ENCODE measurements around the gene ZNF710. TPM values are rescaled to one million over a fixed set of nuclear protein-coding genes. Genes with fewer than 3 reads are reported as not detected.

The ZNF710 gene
- total and polyA plus RNA-seq, 2 experiments from 2014 or later, result 15.9 to 18.2 TPM

- peaks cover 8% of the 10 kb centered on the region for H3K4me1 Mint-ChIP-seq
- Histone ChIP-seq H3K79me2 (replicated peaks; ENCODE audit: insufficient read depth) (no peaks in the 10 kb centered on the region; the same call in 1 of the 2 replicates), H2AFZ (no peak overlapping the region), H3K36me3 (ENCODE audit: insufficient read depth) (no peaks in the 10 kb centered on the region), H3K9me2 (ENCODE audit: insufficient read depth) (no peaks in the 10 kb centered on the region; the same call in 1 of the 2 replicates), H3K4me2 (no peak overlapping the region), H3K27me3 (ENCODE audit: insufficient read depth) (no peaks in the 10 kb centered on the region), H3F3A (replicated peaks; ENCODE audit: low read depth) (no peaks in the 10 kb centered on the region; the same call in 1 of the 2 replicates), H3K4me1 (ENCODE audit: insufficient read depth) (no peaks in the 10 kb centered on the region), H3K4me3 (no peak overlapping the region), H4K20me1 (replicated peaks; ENCODE audit: insufficient read depth) (peaks cover 3% of the 10 kb centered on the region; the same call in 1 of the 2 replicates), H3K27ac (ENCODE audit: low read depth) (no peak overlapping the region)
- TF ChIP-seq CTCF (conservative IDR thresholded peaks at IDR 0.05; ENCODE audit: low read depth in 2 of 2) (no peak), NANOG (IDR thresholded peaks at IDR 0.05; ENCODE audit: borderline replicate concordance) (no peak), JUNB (IDR thresholded peaks at IDR 0.05; ENCODE audit: unreplicated experiment) (no peak), ETS1 (IDR thresholded peaks at IDR 0.05) (no peak), REST (IDR thresholded peaks at IDR 0.05; ENCODE audit: unreplicated experiment) (no peak), STAT1 (IDR thresholded peaks at IDR 0.05; ENCODE audit: unreplicated experiment) (no peak), ZNF114 (CRISPR knock-in tag; IDR thresholded peaks at IDR 0.05) (no peak), POLR2AphosphoS5 (IDR thresholded peaks at IDR 0.05; ENCODE audit: low read depth) (no peak), ZNF462 (CRISPR knock-in tag; IDR thresholded peaks at IDR 0.05) (no peak), ZNF331 (CRISPR knock-in tag; IDR thresholded peaks at IDR 0.05; ENCODE audit: low read depth) (no peak), EZH2phosphoT487 (IDR thresholded peaks at IDR 0.05; ENCODE audit: unreplicated experiment) (no peak), EZH2 (IDR thresholded peaks at IDR 0.05; ENCODE audit: low read depth, unreplicated experiment) (no peak), CREB1 (CRISPR knock-in tag; IDR thresholded peaks at IDR 0.05; ENCODE audit: low read depth) (no peak)
- ATAC-seq, result no peak
- H3K36me3 Mint-ChIP-seq (ENCODE audit: low read depth), result peaks cover 52% of the 10 kb centered on the region
- DNase-seq (ENCODE audit: low spot score), result no peak
- H3K27me3 Mint-ChIP-seq (ENCODE audit: insufficient read depth, low read depth, poor library complexity), result peaks cover 20% of the 10 kb centered on the region
- H3K4me3 Mint-ChIP-seq, result no peak overlapping the region
- no peak overlapping the region for H3K27ac Mint-ChIP-seq
- H3K9me3 Mint-ChIP-seq, result peaks cover 13% of the 10 kb centered on the region
These were observed 90.2 kb downstream of the ZNF710 start for GRCh38 chr15:90091156-90091931.
